ENCODE data around the gene THADA.

DNA sequence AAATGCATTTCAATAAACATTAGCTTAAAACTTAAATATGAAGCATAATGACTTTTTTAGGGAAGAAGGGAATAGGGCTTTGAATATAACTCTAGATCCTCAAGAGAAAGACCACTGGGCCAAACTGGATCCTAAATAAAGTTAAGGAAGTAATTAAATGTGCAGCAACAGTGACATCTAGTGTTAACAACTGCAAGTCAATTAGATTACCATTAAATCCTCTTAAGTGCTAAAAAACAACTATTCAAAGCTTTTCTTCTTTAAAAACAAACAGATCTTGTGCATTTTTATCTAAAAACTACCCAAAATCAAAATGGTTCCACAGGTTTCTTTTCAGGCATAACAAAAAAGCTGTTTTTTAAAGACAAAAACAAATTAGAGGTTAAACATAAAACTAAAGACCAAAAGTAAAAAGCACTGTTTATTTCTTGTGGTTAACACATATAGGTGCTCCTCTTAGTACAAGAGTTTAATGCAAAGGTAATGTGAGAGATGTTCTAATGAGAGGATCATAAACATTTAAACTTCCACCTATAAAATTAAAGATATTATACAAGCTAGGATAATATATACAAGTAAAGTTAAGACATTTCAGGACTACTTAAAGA, 111.4 kb downstream of the THADA start:
- TF ChIP-seq, protein P1, sequence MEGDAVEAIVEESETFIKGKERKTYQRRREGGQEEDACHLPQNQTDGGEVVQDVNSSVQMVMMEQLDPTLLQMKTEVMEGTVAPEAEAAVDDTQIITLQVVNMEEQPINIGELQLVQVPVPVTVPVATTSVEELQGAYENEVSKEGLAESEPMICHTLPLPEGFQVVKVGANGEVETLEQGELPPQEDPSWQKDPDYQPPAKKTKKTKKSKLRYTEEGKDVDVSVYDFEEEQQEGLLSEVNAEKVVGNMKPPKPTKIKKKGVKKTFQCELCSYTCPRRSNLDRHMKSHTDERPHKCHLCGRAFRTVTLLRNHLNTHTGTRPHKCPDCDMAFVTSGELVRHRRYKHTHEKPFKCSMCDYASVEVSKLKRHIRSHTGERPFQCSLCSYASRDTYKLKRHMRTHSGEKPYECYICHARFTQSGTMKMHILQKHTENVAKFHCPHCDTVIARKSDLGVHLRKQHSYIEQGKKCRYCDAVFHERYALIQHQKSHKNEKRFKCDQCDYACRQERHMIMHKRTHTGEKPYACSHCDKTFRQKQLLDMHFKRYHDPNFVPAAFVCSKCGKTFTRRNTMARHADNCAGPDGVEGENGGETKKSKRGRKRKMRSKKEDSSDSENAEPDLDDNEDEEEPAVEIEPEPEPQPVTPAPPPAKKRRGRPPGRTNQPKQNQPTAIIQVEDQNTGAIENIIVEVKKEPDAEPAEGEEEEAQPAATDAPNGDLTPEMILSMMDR (IDR thresholded peaks at IDR 0.05; ENCODE audit: borderline replicate concordance, extremely low read depth, low read length, poor library complexity, severe bottlenecking), result peak; percentile 86
- TF ChIP-seq EZH2 (IDR thresholded peaks at IDR 0.05; ENCODE audit: borderline replicate concordance, low read depth, low read length, severe bottlenecking), result no peak
